Stimulated activated CD4-positive, alpha-beta T cell treated with anti-CD3 and anti-CD28 coated beads, Interleukin-4, amount 100 ng/mL, for 4 hours (primary cell): ENCODE data around the gene GSTM3.
A peak's percentile ranks its signal among the peaks of the same experiment; 100 is the strongest.
"Not testable (repeated sequence)": the region's sequence is repeated elsewhere in the genome, so short reads cannot be mapped to it uniquely, and the experiment has no call there.

Source experiments
- DNase-seq, 2 experiments: peaks; one replicate each; pipeline ENCODE4 v3.0.0-alpha.2; 2020

The GSTM3 gene

DNA sequence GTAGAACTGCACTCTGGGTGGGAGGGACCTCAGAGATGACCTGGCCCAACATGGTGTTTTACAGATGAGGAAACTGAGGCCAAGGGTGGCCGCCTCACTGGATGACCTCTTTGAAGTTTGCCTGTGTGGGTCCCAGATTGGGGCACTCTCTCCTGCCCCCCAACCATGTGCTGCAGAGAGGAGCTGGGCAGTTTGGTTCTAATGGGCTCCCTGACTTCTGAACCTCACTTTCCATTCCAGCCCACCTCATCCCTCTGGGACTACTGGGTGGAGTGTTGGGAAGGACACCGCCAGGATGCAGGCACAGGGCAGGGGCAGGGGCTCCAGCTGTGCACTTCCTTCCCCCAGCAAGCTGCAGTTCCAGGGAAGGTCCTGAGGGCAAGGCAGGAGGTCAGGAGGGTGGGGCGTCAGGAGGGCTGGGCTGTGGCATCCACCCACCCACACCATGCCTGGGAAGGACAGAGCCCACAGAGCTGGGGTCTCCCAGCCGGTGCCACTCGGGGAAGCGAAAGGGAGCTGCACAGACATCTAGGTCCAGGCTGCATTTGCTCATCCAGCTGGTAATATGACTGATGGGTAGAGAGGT lies 33.2 kb upstream of the GSTM3 start:
- DNase-seq, result no peak

DNA sequence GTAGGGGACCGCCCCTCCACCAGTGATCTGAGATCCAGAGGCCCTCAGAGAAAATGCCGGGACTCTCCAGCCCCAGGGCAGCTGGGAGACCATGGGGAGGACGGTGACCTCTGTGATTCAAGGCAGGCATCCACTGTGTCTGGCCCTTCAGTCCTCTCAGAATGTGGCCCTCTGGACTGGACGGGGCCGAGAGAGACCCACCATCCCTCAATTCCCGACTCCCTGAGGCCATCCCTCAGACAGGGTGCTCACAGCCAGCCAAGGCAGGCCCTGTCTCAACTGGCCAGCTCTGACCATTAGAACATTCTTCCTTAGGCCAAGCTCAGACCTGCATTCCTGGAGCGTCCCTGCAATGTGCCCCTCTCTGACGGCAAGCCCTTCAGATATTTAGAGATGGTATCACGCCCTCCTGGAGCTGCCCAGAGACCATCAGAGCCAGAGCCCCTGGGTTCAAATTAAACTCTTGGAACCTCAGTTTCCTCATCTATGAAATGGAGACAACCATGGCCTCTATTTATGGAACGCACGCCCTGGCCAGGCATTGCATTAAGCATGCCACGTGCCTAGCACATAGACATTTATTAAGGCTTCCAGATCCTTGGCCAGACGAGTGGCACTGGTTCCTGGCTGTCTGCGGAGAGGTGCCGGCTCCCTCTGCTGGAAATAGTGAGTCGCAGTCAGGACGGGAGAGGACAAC lies 32.5 kb upstream of the GSTM3 start:
- DNase-seq, result peak; percentile 56 to 71

DNA sequence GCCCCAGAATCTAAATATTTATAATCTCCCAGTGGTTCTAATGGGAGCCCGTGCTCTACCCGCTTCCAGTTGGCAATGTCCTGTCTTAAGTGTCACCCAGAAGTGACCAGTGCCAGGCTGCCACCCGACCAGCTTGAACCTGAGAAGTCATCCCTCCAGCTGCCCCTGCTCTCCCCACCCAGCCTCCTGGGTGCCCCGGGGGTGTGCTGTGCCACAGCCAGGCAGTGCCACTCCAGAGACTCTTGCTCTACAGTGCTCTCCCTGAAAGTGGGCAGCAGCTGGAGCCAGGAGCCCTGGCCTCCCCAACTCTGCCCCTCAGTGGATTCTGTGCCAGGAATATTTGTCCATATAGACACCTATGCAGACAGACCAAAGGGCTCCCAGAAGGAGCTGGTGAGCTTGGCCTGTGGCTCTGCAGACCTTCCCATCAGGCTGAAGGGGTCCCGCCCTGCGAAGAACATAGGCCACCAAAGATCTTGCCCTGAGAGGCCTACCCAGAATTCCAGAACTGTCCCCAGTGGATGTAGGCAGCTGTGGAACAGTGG lies 31.9 kb upstream of the GSTM3 start:
- no peak for DNase-seq

DNA sequence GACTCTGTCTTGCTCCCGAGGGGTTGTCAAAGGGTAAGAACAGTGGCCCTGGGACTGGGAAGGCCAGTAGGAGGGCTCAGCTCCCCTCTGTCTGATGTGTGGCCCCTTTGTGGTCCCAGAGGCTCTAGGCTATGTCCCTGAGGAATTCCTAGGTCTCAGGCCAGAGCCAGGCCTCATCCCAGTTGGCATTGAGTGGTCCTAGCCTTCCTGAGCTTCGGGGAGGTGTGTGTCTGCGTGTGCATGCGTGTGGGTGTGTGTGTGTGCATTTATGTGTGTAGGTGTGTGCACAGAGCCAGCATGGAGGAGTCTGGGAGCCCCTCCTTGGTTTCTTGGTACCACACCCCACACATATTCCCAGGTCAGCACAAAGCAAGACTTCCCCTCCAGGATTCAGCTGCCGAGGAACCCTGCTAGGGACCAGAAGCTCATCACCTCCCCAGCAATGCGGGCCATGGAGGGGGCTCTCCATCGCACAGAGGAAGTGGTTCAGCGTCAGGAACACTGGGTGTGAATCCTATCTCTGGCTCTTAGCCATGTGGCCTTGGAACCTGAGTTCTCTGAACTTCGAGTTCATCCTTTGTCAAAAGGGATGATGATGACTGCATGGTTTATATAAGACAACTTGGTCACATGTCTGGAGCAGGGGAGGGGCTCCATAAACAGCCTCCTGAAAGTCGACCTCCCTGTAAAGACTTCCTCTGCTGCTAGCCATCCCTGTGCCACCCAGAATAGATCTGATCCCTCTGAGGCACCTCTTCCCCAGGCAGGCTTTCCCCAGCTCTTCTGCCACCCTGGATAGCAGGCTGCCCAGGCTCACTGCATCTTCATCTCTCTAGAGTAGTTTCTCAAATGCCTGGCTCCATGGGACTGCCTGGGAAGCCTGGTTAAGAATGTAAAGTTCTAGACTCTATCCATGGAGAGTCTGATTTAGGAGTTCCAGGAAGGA lies 31.1 kb upstream of the GSTM3 start:
- no peak for DNase-seq

DNA sequence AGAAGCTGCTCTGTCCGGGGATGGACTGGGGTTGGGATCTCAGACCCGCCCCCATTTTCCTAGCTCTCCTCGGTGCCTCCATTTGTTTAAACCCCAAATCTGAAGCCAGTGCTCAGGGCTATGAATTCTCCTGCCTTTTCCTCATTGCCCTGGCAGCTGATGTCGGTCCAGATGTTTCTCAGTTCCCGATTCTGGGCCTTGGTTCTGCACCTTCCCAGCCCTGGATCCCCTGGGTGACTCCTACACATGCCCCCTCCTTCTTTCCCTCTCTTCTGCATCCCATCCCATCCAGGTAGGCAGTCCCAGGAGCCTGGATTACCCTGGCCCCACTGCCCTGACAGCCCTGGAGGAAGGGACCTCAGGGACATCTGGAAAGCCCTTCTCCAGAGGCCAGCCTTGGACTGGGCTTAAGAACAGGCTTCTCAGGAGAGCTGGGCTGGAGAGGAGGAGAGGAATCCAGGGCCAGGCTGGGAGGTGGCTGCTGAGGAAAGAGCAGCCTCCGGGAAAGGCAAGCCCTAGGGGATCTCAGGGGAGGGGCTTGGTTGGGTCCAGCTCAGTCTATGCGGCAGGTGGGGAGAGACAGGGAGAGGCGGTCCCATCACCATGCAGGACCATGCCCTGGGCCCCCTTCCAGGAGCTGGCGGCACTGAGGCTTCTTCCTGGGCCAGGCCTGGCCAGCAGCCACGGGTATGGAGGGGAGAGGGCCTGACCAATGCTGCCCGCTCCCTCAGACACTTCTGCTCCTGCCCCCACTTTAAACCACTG lies 29.7 kb upstream of the GSTM3 start:
- DNase-seq, result no peak

DNA sequence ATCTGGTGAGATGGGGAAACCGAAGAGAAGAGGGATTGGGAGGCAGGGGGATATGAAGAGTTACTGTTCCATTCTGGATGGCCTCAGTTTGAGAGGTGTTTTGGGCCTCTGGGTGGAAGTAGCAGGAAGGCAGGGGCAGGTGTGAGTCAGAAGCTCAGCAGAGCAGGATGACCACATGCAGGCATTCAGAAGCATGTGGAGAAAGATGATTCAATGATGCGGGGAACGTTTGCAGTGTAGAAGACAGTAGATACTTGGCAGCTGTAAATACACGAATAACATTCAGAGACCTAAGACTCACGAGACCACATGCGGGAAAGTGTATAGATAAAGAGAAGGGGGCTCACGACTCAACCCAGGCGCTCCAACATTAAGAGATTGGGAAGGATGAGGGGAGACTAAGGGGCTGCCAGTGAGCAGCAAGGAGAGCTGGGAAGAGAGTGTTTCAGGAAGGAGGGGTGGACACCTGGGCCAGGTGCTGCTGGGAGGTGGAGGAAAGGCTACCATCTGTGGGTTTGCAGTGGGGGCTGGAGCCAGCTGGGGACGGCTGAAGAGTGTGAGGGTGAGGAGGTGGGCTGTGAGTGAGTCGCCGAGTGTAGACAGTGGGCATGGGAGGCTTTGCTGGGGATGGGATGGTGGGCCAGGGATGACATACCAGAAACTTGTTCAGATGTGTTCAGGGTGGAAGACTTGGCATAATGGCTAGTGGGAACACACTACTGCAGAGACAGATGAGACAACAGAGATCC lies 28.7 kb upstream of the GSTM3 start:
- no peak for DNase-seq

GRCh38 chr1:109768820-109769219 lies 28.0 kb upstream of the GSTM3 start:
- no peak for DNase-seq

DNA sequence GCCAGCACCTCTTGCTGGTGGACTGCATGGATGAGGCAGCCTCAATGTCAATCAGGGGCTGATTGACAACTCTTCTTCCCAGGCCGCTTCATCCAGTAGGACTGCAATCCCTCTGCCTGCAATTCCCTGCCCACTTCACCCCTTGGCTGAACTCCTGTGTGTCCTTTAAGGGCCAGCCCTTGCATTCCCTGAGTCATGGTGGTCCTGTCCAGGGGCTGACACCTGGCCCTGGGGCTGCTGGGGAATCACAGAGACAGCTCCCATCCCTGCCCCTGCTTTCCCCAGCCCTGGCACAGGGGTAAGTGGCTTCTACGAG lies 27.5 kb upstream of the GSTM3 start:
- DNase-seq, result no peak

DNA sequence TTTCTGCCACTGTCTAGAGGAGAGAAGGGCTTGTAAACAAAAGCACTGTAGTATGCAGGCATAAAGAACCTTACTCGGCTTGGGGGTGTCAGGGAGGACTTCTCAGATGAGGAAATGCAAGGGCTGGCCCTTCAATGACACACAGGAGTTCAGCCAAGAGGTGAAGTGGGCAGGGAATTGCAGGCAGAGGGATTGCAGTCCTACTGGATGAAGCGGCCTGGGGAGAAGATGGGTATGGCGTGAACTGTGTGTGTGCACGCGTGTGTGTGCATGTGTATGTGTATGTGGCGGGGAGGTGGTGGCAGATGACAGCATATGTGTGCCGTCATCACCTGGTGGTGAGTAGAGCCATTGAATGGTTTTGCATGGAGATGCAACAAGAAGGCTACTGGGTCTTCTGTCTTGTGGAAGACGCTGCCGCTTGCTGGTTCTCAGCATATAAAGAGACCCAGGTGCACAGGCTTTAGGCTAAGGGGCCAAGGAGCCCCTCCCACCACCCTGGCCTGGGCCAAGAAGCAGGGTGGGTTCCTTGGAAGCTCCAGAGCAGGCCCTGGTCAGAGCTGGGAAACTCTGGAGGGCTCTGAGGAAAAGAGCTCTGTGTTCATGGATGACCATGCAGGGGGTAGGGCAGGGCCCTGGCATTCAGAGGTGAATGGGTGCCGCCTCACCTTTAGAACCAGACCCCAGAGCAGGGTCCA lies 26.9 kb upstream of the GSTM3 start:
- DNase-seq, result no peak

DNA sequence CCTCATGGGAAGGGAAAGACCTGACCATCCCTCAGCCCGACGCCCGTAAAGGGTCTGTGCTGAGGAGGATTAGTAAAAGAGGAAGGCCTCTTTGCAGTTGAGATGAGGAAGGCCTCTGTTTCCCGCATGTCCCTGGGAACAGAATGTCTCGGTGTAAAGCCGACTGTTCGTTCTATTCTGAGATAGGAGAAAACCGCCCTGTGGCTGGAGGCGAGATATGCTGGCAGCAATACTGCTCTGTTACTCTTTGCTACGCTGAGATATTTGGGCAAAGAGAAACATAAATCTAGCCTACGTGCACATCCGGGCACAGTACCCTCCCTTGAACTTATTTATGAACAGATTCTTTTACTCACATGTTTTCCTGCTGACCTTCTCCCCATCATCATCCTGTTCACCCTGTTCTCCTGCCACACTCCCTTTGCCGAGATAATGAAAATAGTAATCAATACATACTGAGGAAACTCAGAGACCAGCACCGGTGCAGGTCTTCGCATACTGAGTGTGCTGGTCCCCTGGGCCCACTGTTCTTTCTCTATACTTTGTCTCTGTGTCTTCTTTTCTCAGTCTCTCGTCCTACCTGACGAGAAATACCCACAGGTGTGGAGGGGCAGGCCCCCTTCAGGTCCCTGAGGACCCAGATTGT lies 26.3 kb upstream of the GSTM3 start:
- DNase-seq, result not testable (repeated sequence)

DNA sequence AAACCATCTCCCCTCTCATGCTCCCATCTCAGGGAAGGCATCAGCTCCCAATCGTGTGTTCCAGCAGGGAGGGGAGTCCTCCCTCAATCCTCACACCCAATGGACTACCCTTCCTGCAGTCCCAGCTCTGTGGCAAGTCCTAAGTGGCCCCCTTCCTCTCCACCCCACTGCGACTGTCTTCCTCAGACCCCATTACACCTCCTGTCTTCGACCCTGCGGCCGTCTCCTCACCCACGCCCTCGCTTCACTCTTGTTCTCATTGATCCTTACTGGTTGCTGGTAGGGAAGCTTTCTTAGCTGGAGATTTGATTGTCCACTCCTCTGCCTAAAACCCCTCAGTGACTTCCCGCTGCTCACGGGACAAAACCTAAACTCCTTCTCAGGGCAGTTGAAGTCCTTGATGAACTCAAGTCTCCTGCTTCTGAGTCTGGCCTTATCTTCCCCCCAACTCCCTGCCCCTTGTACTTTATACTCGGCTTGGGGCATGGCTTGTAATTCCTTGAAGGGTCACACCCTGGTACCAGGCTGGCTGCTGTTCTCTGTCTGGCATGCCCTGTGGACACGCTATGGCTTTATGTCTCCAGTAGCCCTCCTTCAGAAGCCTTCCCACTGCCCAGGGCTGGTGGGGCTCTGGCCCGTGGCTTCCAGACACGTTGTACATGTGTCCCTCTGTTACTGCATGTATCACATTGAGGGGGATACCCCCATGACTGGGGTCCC lies 25.2 kb upstream of the GSTM3 start:
- DNase-seq, result no peak

- no peak for DNase-seq
These were observed 24.6 kb upstream of the GSTM3 start for GRCh38 chr1:109765483-109765815.

- no peak for DNase-seq
These were observed 24.0 kb upstream of the GSTM3 start for GRCh38 chr1:109764561-109765482.

DNA sequence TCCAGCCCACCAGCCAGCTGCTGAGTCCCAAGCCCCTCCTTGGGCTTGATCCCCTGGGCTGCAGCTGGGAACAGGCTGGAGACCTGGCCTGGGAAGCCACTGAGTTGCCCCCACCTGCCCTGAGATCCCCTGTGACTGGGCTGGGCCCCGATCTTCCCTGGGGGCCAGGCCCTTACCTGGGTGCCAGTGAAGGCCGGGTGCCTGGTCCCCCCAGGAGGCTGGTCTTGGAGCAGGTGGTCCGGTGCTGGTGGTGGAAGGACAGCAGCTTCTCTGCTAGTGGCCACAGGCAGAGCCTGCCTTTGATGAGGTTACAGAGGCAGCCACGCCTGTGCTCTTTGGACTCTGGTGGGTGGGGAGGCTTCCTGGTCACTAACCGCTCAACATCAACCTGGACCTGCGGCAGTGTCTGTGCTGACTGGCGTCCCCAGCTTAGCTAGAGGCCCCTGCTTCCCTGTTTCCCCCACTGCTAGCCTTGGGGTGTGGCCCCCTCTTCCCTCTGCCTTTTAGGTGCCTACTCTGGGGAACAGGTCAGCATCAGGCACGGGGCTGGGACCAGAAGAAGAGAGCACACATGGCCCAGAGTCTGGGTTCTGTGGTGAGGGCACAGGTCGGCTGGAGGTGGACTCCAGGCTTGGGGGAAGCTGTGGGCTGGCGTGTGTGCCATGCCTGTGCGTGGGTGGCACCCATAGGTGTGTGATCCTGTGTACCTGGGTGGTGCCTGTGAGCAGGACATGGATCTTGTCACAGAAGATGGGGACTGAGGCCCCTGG lies 23.0 kb upstream of the GSTM3 start, which contains the start of gene EPS8L3:
Gene EPS8L3 (minus strand): TSS at position 278 of the 770 bp plus-strand sequence. CDS start 2,174 bp downstream, outside the sequence.
- DNase-seq, result no peak

- DNase-seq, result no peak
These were observed 22.2 kb upstream of the GSTM3 start for GRCh38 chr1:109762821-109763645.

DNA sequence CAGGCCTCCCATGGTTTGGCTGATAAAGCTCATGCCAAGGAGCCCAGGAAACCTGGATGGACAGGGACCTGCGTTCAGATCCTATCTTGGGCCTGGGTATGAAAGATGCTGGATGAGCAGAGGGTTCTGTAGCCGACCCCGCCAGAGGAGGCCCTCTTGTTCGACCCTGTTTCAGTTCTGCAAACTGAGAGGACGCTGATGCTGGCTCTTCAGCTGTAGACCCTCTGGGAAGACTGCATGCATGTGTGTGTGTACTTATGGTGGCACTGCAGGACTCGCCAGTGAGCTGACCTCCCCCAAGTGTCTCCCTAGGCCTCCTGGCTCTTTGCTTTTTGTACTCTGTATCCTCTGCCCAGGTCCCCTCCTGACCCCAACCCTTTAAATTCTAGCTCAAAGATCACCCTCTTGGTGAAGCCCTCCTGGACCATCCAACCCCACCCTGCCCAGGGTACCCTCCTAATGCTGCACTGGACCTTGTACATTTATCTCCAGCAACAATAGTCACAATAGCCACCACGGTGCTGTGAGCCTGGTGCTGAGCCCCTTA lies 21.3 kb upstream of the GSTM3 start:
- DNase-seq, result no peak
